IMR-90 (cell line): ENCODE results near the gene GNB2. TPM values are rescaled to one million over a fixed set of nuclear protein-coding genes. Genes with fewer than 3 reads are reported as not detected.

ENCODE experiments used
- ATAC-seq: fragments of 200-7000 bp; cut with Tn5 transposase; 2 replicates; pipeline ENCODE4 v1.9.1; 2020; ENCODE audit warnings: low read depth, mild to moderate bottlenecking, moderate library complexity
- BruUV-seq: library from RNA; stranded (reverse); fragments of 400-500 nt; replicated peaks from 2 replicates; lab custom pipeline; 2021; lab: Mats Ljungman, UMichigan
- CTCF ChIA-PET: fragments of 300-600 bp; formaldehyde crosslinking; extraction: SDS; loops from one replicate; lab custom pipeline; 2021; ENCODE audit warnings: antibody characterized with exemption; lab: Yijun Ruan, JAX
- POLR2A ChIA-PET: fragments of 300-600 bp; sonication (Branson Sonifier 250); formaldehyde crosslinking; loops from one replicate; lab custom pipeline; 2022; ENCODE audit warnings: antibody characterized with exemption; ENCODE audit not compliant: unreplicated experiment; lab: Charles Lee
- DNase-seq: peaks from one replicate; pipeline ENCODE4 v3.0.0; 2013
- H2AFZ ChIP-seq: replicated peaks from 2 replicates; pipeline ENCODE3; 2013; ENCODE audit warnings: low read length, mild to moderate bottlenecking; ENCODE audit not compliant: poor library complexity
- H2AK5ac ChIP-seq: 2 replicates; pipeline ENCODE4 v1.6.1; 2013; ENCODE audit warnings: low read depth, low read length, inconsistent platforms
- H2AK9ac ChIP-seq: replicated peaks from 2 replicates; pipeline ENCODE3; 2013; ENCODE audit warnings: mild to moderate bottlenecking, low read depth, low read length, moderate library complexity; ENCODE audit not compliant: poor library complexity
- H2BK120ac ChIP-seq: 2 replicates; pipeline ENCODE4 v1.6.1; 2013; ENCODE audit warnings: low read depth, low read length, inconsistent platforms
- H2BK15ac ChIP-seq: 3 replicates; pipeline ENCODE4 v1.6.1; 2013; ENCODE audit warnings: low read depth, low read length, inconsistent platforms
- H2BK20ac ChIP-seq: 2 replicates; pipeline ENCODE4 v1.6.1; 2013; ENCODE audit warnings: low read depth, mild to moderate bottlenecking, inconsistent platforms, low read length, moderate library complexity
- H2BK5ac ChIP-seq: 2 replicates; pipeline ENCODE4 v1.6.1; 2013; ENCODE audit warnings: mild to moderate bottlenecking, low read depth, low read length, inconsistent platforms; ENCODE audit not compliant: poor library complexity, severe bottlenecking
- H3K14ac ChIP-seq: replicated peaks from 2 replicates; pipeline ENCODE4 v1.6.1; 2013; ENCODE audit warnings: low read depth, low read length, inconsistent platforms
- H3K18ac ChIP-seq: 2 replicates; pipeline ENCODE4 v1.6.1; 2013; ENCODE audit warnings: low read depth, low read length, control low read depth
- H3K23ac ChIP-seq: 2 replicates; pipeline ENCODE4 v1.6.1; 2013; ENCODE audit warnings: low read depth, low read length, inconsistent platforms
- H3K27ac ChIP-seq: 2 replicates; pipeline ENCODE4 v1.5.1; 2013; ENCODE audit warnings: mild to moderate bottlenecking, control low read depth, low read length; ENCODE audit not compliant: insufficient read depth
- H3K27me3 ChIP-seq: 2 replicates; pipeline ENCODE4 v1.6.1; 2013; ENCODE audit warnings: low read length; ENCODE audit not compliant: control insufficient read depth, insufficient read depth
- H3K36me3 ChIP-seq: 2 replicates; pipeline ENCODE4 v1.6.1; 2013; ENCODE audit warnings: low read length, mixed read lengths; ENCODE audit not compliant: control insufficient read depth, insufficient read depth
- H3K4ac ChIP-seq: 2 replicates; pipeline ENCODE4 v1.6.1; 2013; ENCODE audit warnings: low read depth, low read length, inconsistent platforms
- H3K4me1 ChIP-seq: 2 replicates; pipeline ENCODE4 v1.6.1; 2013; ENCODE audit warnings: low read length, mixed read lengths; ENCODE audit not compliant: control insufficient read depth, insufficient read depth
- H3K4me2 ChIP-seq: 2 replicates; pipeline ENCODE4 v1.6.1; 2013; ENCODE audit warnings: low read depth, mild to moderate bottlenecking, control low read depth, low read length, moderate library complexity
- H3K4me3 ChIP-seq: 2 replicates; pipeline ENCODE4 v1.5.1; 2013; ENCODE audit warnings: low read depth, mild to moderate bottlenecking, control low read depth, low read length, moderate library complexity; ENCODE audit not compliant: insufficient read depth
- H3K56ac ChIP-seq: 2 replicates; pipeline ENCODE4 v1.6.1; 2013; ENCODE audit warnings: low read length, inconsistent platforms; ENCODE audit not compliant: insufficient read depth; ENCODE audit errors: extremely low read depth
- H3K79me1 ChIP-seq, 2 experiments: 2 replicates each; pipeline ENCODE4 v1.6.1; 2013; ENCODE audit warnings: low read length in 2 of 2, inconsistent platforms in 1 of 2, low read depth in 1 of 2
- H3K9ac ChIP-seq: 2 replicates; pipeline ENCODE4 v1.6.1; 2013; ENCODE audit warnings: low read depth, low read length, control low read depth
- H3K9me1 ChIP-seq: 2 replicates; pipeline ENCODE4 v1.6.1; 2013; ENCODE audit warnings: low read length, inconsistent platforms; ENCODE audit not compliant: insufficient read depth
- H3K9me3 ChIP-seq: 2 replicates; pipeline ENCODE4 v1.6.1; 2013; ENCODE audit warnings: low read length; ENCODE audit not compliant: control insufficient read depth, insufficient read depth
- H4K20me1 ChIP-seq: 2 replicates; pipeline ENCODE4 v1.6.1; 2013; ENCODE audit warnings: low read length, inconsistent platforms; ENCODE audit not compliant: insufficient read depth
- H4K5ac ChIP-seq: 2 replicates; pipeline ENCODE4 v1.6.1; 2013; ENCODE audit warnings: mild to moderate bottlenecking, low read depth, low read length, control low read depth
- H4K8ac ChIP-seq, 2 experiments: 2 replicates each; pipeline ENCODE4 v1.6.1; 2013; ENCODE audit warnings: low read depth in 2 of 2, low read length in 2 of 2, control low read depth in 1 of 2, inconsistent platforms in 1 of 2
- H4K91ac ChIP-seq: 2 replicates; pipeline ENCODE4 v1.6.1; 2013; ENCODE audit warnings: low read depth, low read length, inconsistent platforms; ENCODE audit not compliant: insufficient read depth
- BHLHE40 ChIP-seq: fragments of 150-350 bp; IDR thresholded peaks from 2 replicates; pipeline ENCODE4 v1.6.1; 2016; ENCODE audit warnings: mild to moderate bottlenecking, low read depth, low read length
- CEBPB ChIP-seq: IDR thresholded peaks from 2 replicates; pipeline ENCODE4 v1.6.1; 2012; ENCODE audit warnings: low read depth, low read length, improper control_type of control experiment
- CHD1 ChIP-seq: IDR thresholded peaks from 2 replicates; pipeline ENCODE4 v1.6.1; 2012; ENCODE audit warnings: low read depth, low read length, improper control_type of control experiment
- FOS ChIP-seq: fragments of 150-350 bp; IDR thresholded peaks from 2 replicates; pipeline ENCODE4 v1.6.1; 2016; ENCODE audit warnings: low read depth, low read length
- MAFK ChIP-seq: IDR thresholded peaks from 2 replicates; pipeline ENCODE4 v1.6.1; 2012; ENCODE audit warnings: low read depth, low read length, improper control_type of control experiment
- MAZ ChIP-seq: IDR thresholded peaks from 2 replicates; pipeline ENCODE4 v1.6.1; 2012; ENCODE audit warnings: low read depth, mild to moderate bottlenecking, low read length, improper control_type of control experiment, moderate library complexity, borderline replicate concordance
- MXI1 ChIP-seq: IDR thresholded peaks from 2 replicates; pipeline ENCODE4 v1.6.1; 2012; ENCODE audit warnings: low read depth, mild to moderate bottlenecking, low read length, moderate library complexity, borderline replicate concordance
- NFE2L2 ChIP-seq: fragments of 150-350 bp; IDR thresholded peaks from 2 replicates; pipeline ENCODE4 v1.6.1; 2016; ENCODE audit warnings: low read depth, mild to moderate bottlenecking, low read length
- POLR2A ChIP-seq: IDR thresholded peaks from 2 replicates; pipeline ENCODE4 v1.6.1; 2012; ENCODE audit warnings: mild to moderate bottlenecking, low read depth, low read length
- RAD21 ChIP-seq: IDR thresholded peaks from 2 replicates; pipeline ENCODE4 v1.6.1; 2012; ENCODE audit warnings: low read length, improper control_type of control experiment
- RCOR1 ChIP-seq: IDR thresholded peaks from 2 replicates; pipeline ENCODE4 v1.6.1; 2012; ENCODE audit warnings: mild to moderate bottlenecking, low read length, improper control_type of control experiment; ENCODE audit not compliant: insufficient replicate concordance
- RFX5 ChIP-seq: IDR thresholded peaks from 2 replicates; pipeline ENCODE4 v1.8.0; 2012; ENCODE audit warnings: low read depth, mild to moderate bottlenecking, low read length, moderate library complexity
- SMC3 ChIP-seq: fragments of 150-350 bp; IDR thresholded peaks from 2 replicates; pipeline ENCODE4 v1.6.1; 2016; ENCODE audit warnings: low read depth, mild to moderate bottlenecking, antibody characterized with exemption, low read length, moderate library complexity
- WGBS, 2 experiments: methylation state at CpG; one replicate each; pipeline versions ENCODE4 v1.1.5 to v1.1.7; 2013; ENCODE audit warnings: missing lambda C conversion rate in 2 of 2; ENCODE audit not compliant: insufficient read length in 1 of 2; ENCODE audit errors: extremely low coverage in 2 of 2; 5-methylcytosine and 5-hydroxymethylcytosine counted together
- dilution Hi-C: fragments of 300-500 bp; cut with HindIII; formaldehyde crosslinking; loops from one replicate; pipeline ENCODE4 v1.14.3; 2018; ENCODE audit warnings: low sequenced_read_pairs; ENCODE audit not compliant: unreplicated experiment
- in situ Hi-C: fragments of 300-500 bp; cut with MboI; formaldehyde crosslinking; loops from 3 replicates; pipeline ENCODE4 v1.14.3; 2019; ENCODE audit warnings: low sequenced_read_pairs, inconsistent platforms, mixed read lengths
- intact Hi-C: fragments of 100-400 bp; cut with micrococcal nuclease; formaldehyde crosslinking; loops from 2 replicates; pipeline ENCODE4 v1.10.0; 2022
- polyA plus RNA-seq, 3 experiments: library from polyadenylated mRNA; depleted of rRNA; stranded (reverse); fragments of >200 nt; gene quantifications; 2 replicates each; pipeline ENCODE4 v1.2.3, GENCODE V29; 2012; ENCODE audit warnings: low replicate concordance in 1 of 3
- total RNA-seq: library from RNA; depleted of rRNA; stranded (reverse); fragments of >200 nt; gene quantifications from 2 replicates; pipeline ENCODE4 v1.2.3, GENCODE V29; 2012
- TF ChIP-seq, protein P1 (sequence below): fragments of 150-350 bp; IDR thresholded peaks from 2 replicates; pipeline ENCODE4 v1.6.1; 2017; ENCODE audit warnings: mild to moderate bottlenecking, antibody characterized with exemption, low read length, low read depth
- TF ChIP-seq, protein P2 (sequence below): conservative IDR thresholded peaks from 2 replicates; pipeline ENCODE4 v1.5.1; 2012; ENCODE audit warnings: mild to moderate bottlenecking, low read depth, low read length, improper control_type of control experiment

The GNB2 gene
- total and polyA plus RNA-seq, 2 of the 4 experiments (the other 2 are of a cell fraction), result 62.0 to 279 TPM

DNA sequence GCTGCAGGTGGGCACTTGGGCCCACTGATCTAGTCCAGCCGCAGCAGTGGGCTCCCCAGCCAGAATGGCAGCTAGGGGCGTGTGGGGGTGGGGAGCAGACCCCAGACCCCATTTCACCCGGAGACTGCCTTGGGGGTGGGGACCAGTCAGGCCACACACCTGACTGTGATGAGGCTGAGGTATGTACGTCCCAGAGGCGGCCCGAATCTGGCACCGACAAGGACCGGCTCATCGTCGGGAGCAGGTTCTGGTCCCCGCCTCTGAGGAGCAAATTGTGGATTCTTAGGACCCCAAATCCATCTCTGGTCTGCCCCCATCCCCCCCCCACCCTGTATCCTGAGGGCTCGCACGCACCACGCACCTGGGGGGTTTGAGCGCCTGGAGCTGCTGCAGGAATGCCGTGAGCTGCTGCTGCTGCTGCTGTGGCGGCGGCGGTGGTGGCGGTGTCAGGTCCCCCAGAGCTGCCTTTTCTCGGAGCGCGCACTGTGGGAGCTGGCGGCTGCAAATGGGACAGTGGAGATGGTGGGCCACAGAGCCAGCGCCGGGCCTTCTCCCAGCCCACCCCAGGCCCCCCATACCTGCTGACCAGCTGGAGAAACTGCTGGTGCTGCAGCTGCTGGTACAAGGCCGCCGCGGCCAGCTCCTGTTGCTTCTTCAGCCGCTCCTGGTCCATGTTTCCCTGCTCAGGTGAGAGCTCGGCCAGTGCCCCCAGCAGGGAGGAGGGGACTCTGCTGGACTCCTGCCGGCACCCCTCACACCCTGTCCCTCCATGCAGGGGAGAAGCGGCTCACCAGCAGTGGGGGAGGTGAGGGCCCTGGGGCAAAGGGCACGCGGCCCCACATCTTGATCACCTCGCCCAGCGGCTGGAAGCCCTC, 10.4 kb downstream of the GNB2 start:
- H3K18ac ChIP-seq, result no peak overlapping the region
- H4K5ac ChIP-seq, result no peak overlapping the region
- BruUV-seq, result no TSS peak
- no peak overlapping the region for H2AK9ac ChIP-seq
- no peak overlapping the region for H3K14ac ChIP-seq
- no peak overlapping the region for H2BK5ac ChIP-seq
- whole genome bisulfite sequencing, 2 experiments, result 99% methylated on average over 16 of the region's 37 CpGs; no CpG with 5 or more reads in 1 of the 2 experiments
- H3K9me1 ChIP-seq, result no peaks in the 10 kb centered on the region
- no peak overlapping the region for H3K56ac ChIP-seq
- H3K9ac ChIP-seq, result no peak overlapping the region
- ATAC-seq (no peak), DNase-seq (no peak)
- no peak overlapping the region for H4K8ac ChIP-seq
- no peaks in the 10 kb centered on the region for H3K9me3 ChIP-seq
- no peak overlapping the region for H3K4ac ChIP-seq
- H2BK20ac ChIP-seq, result no peak overlapping the region
- H3K23ac ChIP-seq, result no peak overlapping the region
- H3K4me2 ChIP-seq, result no peak overlapping the region
- H3K27ac ChIP-seq, result no peak overlapping the region
- no peak overlapping the region for H2BK15ac ChIP-seq
- no peak overlapping the region for H2AK5ac ChIP-seq
- no peak overlapping the region for H3K4me3 ChIP-seq
- ChIA-PET CTCF (interaction anchor here (0.8 kb wide), 1 partner anchor 8 kb away, joined by 3 read pairs; no protein-coding TSS in a partner anchor), POLR2A (no interaction called here)
- H3K36me3 ChIP-seq, result peaks cover 85% of the 10 kb centered on the region
- dilution Hi-C loops (no loop called here), in situ Hi-C loops (no loop called here), intact Hi-C loops (no loop called here)
- H3K4me1 ChIP-seq, result peaks cover 11% of the 10 kb centered on the region
- H2BK120ac ChIP-seq, result no peak overlapping the region
- H3K79me1 ChIP-seq, result peaks cover 10 to 37% of the 10 kb centered on the region in 2 experiments
- no peaks in the 10 kb centered on the region for H3K27me3 ChIP-seq
- no peak overlapping the region for H4K91ac ChIP-seq
- H4K20me1 ChIP-seq, result peaks cover 46% of the 10 kb centered on the region
- no peak overlapping the region for H2AFZ ChIP-seq
- TF ChIP-seq MAFK (no peak), RFX5 (no peak), SMC3 (no peak), MAZ (no peak), FOS (no peak), MXI1 (no peak), CEBPB (no peak), CHD1 (no peak), POLR2A (no peak), BHLHE40 (no peak), RCOR1 (no peak), NFE2L2 (no peak), RAD21 (no peak)
- TF ChIP-seq, protein P1, sequence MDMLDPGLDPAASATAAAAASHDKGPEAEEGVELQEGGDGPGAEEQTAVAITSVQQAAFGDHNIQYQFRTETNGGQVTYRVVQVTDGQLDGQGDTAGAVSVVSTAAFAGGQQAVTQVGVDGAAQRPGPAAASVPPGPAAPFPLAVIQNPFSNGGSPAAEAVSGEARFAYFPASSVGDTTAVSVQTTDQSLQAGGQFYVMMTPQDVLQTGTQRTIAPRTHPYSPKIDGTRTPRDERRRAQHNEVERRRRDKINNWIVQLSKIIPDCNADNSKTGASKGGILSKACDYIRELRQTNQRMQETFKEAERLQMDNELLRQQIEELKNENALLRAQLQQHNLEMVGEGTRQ, result no peak
- TF ChIP-seq, protein P2, sequence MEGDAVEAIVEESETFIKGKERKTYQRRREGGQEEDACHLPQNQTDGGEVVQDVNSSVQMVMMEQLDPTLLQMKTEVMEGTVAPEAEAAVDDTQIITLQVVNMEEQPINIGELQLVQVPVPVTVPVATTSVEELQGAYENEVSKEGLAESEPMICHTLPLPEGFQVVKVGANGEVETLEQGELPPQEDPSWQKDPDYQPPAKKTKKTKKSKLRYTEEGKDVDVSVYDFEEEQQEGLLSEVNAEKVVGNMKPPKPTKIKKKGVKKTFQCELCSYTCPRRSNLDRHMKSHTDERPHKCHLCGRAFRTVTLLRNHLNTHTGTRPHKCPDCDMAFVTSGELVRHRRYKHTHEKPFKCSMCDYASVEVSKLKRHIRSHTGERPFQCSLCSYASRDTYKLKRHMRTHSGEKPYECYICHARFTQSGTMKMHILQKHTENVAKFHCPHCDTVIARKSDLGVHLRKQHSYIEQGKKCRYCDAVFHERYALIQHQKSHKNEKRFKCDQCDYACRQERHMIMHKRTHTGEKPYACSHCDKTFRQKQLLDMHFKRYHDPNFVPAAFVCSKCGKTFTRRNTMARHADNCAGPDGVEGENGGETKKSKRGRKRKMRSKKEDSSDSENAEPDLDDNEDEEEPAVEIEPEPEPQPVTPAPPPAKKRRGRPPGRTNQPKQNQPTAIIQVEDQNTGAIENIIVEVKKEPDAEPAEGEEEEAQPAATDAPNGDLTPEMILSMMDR, result no peak
